GM19193 (cell line): ENCODE results near the gene GLB1L.

Source experiments
- POLR2A ChIP-seq: IDR thresholded peaks from 4 replicates; pipeline ENCODE4 v1.6.1; 2011; ENCODE audit not compliant: insufficient read depth, insufficient read length; ENCODE audit errors: extremely low read depth

The GLB1L gene

GRCh38 chr2:219186754-219187456 is 58.3 kb downstream of the GLB1L start:
- no peak for TF ChIP-seq POLR2A
